CD4-positive, alpha-beta T cell treated with Interleukin-15 for 4 hours (primary cell): Measurements from ENCODE around the gene TCF12.
"Not testable (repeated sequence)": the region's sequence is repeated elsewhere in the genome, so short reads cannot be mapped to it uniquely, and the experiment has no call there.

Experiments used
- DNase-seq: peaks from one replicate; pipeline ENCODE4 v3.0.0-alpha.2; 2020; ENCODE audit warnings: low spot score

The TCF12 gene

GRCh38 chr15:57138349-57138788 lies 219.9 kb downstream of the TCF12 start:
- no peak for DNase-seq

GRCh38 chr15:57143511-57144078 lies 225.2 kb downstream of the TCF12 start:
- DNase-seq = no peak

GRCh38 chr15:57144448-57144847 lies 226.0 kb downstream of the TCF12 start:
- DNase-seq = no peak

- DNase-seq = peak; percentile 19
These were observed 228.2 kb downstream of the TCF12 start for GRCh38 chr15:57146506-57147201.

- no peak for DNase-seq
These were observed 229.2 kb downstream of the TCF12 start for GRCh38 chr15:57147621-57148020.

GRCh38 chr15:57148262-57148661 lies 229.8 kb downstream of the TCF12 start:
- no peak for DNase-seq

- no peak for DNase-seq
These were observed 230.8 kb downstream of the TCF12 start for GRCh38 chr15:57149196-57149595.

GRCh38 chr15:57150066-57150865 lies 231.8 kb downstream of the TCF12 start:
- DNase-seq = no peak

GRCh38 chr15:57150866-57151203 lies 232.4 kb downstream of the TCF12 start:
- not testable (repeated sequence) for DNase-seq

GRCh38 chr15:57152133-57152532 lies 233.7 kb downstream of the TCF12 start:
- no peak for DNase-seq

- peak; percentile 19 for DNase-seq
These were observed 234.5 kb downstream of the TCF12 start for GRCh38 chr15:57152666-57153539.

GRCh38 chr15:57156210-57156884 lies 237.9 kb downstream of the TCF12 start:
- no peak for DNase-seq

GRCh38 chr15:57158589-57158988 lies 240.1 kb downstream of the TCF12 start:
- DNase-seq = no peak

- no peak for DNase-seq
These were observed 240.7 kb downstream of the TCF12 start for GRCh38 chr15:57158997-57159668.

GRCh38 chr15:57159767-57160166 lies 241.3 kb downstream of the TCF12 start:
- no peak for DNase-seq

GRCh38 chr15:57160823-57161560 lies 242.5 kb downstream of the TCF12 start:
- no peak for DNase-seq

GRCh38 chr15:57164251-57164650 lies 245.8 kb downstream of the TCF12 start:
- not testable (repeated sequence) for DNase-seq

- DNase-seq = no peak
These were observed 247.5 kb downstream of the TCF12 start for GRCh38 chr15:57165992-57166391.

GRCh38 chr15:57167821-57168395 lies 249.5 kb downstream of the TCF12 start:
- DNase-seq = no peak

- no peak for DNase-seq
These were observed 251.2 kb downstream of the TCF12 start for GRCh38 chr15:57169643-57170042.
